ENCODE measurements around the gene AOAH.
"Not testable (repeated sequence)": the region's sequence is repeated elsewhere in the genome, so short reads cannot be mapped to it uniquely, and the experiment has no call there.

AOAH gene

GRCh38 chr7:36654436-36654835 is 69.9 kb downstream of the AOAH start:
- DNase-seq = no peak

GRCh38 chr7:36653663-36654355 is 70.5 kb downstream of the AOAH start:
- no peak for DNase-seq

- no peak for DNase-seq
Observed at GRCh38 chr7:36653008-36653662, 71.2 kb downstream of the AOAH start.

- DNase-seq = no peak
Observed at GRCh38 chr7:36652431-36652830, 71.9 kb downstream of the AOAH start.

- no peak for DNase-seq
Observed at GRCh38 chr7:36651404-36651803, 72.9 kb downstream of the AOAH start.

- no peak for DNase-seq
Observed at GRCh38 chr7:36650766-36651312, 73.5 kb downstream of the AOAH start.

- no peak for DNase-seq
Observed at GRCh38 chr7:36650320-36650719, 74.0 kb downstream of the AOAH start.

- not testable (repeated sequence) for DNase-seq
Observed at GRCh38 chr7:36649319-36649718, 75.0 kb downstream of the AOAH start.

- no peak for DNase-seq
Observed at GRCh38 chr7:36648441-36648840, 75.9 kb downstream of the AOAH start.

- no peak for DNase-seq
Observed at GRCh38 chr7:36644625-36645422, 79.5 kb downstream of the AOAH start.

- DNase-seq = no peak
Observed at GRCh38 chr7:36642414-36642813, 81.9 kb downstream of the AOAH start.

GRCh38 chr7:36642010-36642409 is 82.3 kb downstream of the AOAH start:
- DNase-seq = no peak

GRCh38 chr7:36640682-36641081 is 83.6 kb downstream of the AOAH start:
- no peak for DNase-seq

GRCh38 chr7:36639826-36640225 is 84.5 kb downstream of the AOAH start:
- DNase-seq = no peak

GRCh38 chr7:36638586-36639263 is 85.6 kb downstream of the AOAH start:
- DNase-seq = no peak

- DNase-seq = no peak
Observed at GRCh38 chr7:36638140-36638539, 86.2 kb downstream of the AOAH start.

GRCh38 chr7:36637417-36637816 is 86.9 kb downstream of the AOAH start:
- no peak for DNase-seq

GRCh38 chr7:36636126-36636525 is 88.2 kb downstream of the AOAH start:
- DNase-seq = no peak

- no peak for DNase-seq
Observed at GRCh38 chr7:36635091-36635490, 89.2 kb downstream of the AOAH start.

GRCh38 chr7:36633377-36633776 is 90.9 kb downstream of the AOAH start:
- DNase-seq = no peak

- no peak for DNase-seq
Observed at GRCh38 chr7:36630112-36630650, 94.1 kb downstream of the AOAH start.

GRCh38 chr7:36629351-36629750 is 94.9 kb downstream of the AOAH start:
- no peak for DNase-seq

GRCh38 chr7:36627836-36628235 is 96.5 kb downstream of the AOAH start:
- DNase-seq = no peak
